HL-60 (cell line): ENCODE results near the gene CACNA1D.

Experiments
- DNase-seq, 2 experiments: peaks; one replicate each; pipeline ENCODE4 v3.0.0-alpha.2; 2010 to 2020; ENCODE audit warnings: low read depth in 1 of 2, low spot score in 1 of 2
- H3K27ac ChIP-seq: fragments of 250-450 bp; sonication (Bioruptor Pico); replicated peaks from 2 replicates; pipeline ENCODE4 v1.5.1; 2020; ENCODE audit warnings: mild to moderate bottlenecking, moderate library complexity
- H3K27me3 ChIP-seq: fragments of 250-450 bp; sonication (Bioruptor Pico); 2 replicates; pipeline ENCODE4 v1.5.1; 2021; ENCODE audit warnings: mild to moderate bottlenecking, moderate library complexity; ENCODE audit not compliant: insufficient read depth, poor library complexity, severe bottlenecking
- H3K4me3 ChIP-seq: replicated peaks from 2 replicates; pipeline ENCODE4 v1.5.1; 2011; ENCODE audit warnings: mild to moderate bottlenecking, control low read depth, low read length; ENCODE audit not compliant: insufficient read depth
- CTCF ChIP-seq: IDR thresholded peaks from one replicate; pipeline ENCODE4 v1.5.1; 2011; ENCODE audit warnings: low read length, control low read depth, inconsistent platforms; ENCODE audit not compliant: insufficient read depth
- GABPA ChIP-seq: IDR thresholded peaks from 2 replicates; pipeline ENCODE4 v1.6.1; 2012; ENCODE audit warnings: low read depth
- POLR2AphosphoS5 ChIP-seq: IDR thresholded peaks from 2 replicates; pipeline ENCODE4 v1.6.1; 2012; ENCODE audit warnings: low read depth
- SPI1 ChIP-seq: IDR thresholded peaks from 2 replicates; pipeline ENCODE4 v1.6.1; 2012; ENCODE audit warnings: low read depth, mild to moderate bottlenecking, borderline replicate concordance
- TF ChIP-seq, protein P1 (sequence below): IDR thresholded peaks from 2 replicates; pipeline ENCODE4 v1.6.1; 2012; ENCODE audit warnings: low read depth; ENCODE audit not compliant: insufficient replicate concordance

Gene CACNA1D

GRCh38 chr3:53552730-53553129 lies 58.3 kb downstream of the CACNA1D start:
- Histone ChIP-seq H3K27me3 (peaks cover 8% of the 10 kb centered on the region), H3K4me3 (no peak overlapping the region), H3K27ac (no peak overlapping the region)
- DNase-seq: no peak
- TF ChIP-seq SPI1 (no peak), POLR2AphosphoS5 (no peak), GABPA (no peak), CTCF (no peak)
- TF ChIP-seq, protein P1, sequence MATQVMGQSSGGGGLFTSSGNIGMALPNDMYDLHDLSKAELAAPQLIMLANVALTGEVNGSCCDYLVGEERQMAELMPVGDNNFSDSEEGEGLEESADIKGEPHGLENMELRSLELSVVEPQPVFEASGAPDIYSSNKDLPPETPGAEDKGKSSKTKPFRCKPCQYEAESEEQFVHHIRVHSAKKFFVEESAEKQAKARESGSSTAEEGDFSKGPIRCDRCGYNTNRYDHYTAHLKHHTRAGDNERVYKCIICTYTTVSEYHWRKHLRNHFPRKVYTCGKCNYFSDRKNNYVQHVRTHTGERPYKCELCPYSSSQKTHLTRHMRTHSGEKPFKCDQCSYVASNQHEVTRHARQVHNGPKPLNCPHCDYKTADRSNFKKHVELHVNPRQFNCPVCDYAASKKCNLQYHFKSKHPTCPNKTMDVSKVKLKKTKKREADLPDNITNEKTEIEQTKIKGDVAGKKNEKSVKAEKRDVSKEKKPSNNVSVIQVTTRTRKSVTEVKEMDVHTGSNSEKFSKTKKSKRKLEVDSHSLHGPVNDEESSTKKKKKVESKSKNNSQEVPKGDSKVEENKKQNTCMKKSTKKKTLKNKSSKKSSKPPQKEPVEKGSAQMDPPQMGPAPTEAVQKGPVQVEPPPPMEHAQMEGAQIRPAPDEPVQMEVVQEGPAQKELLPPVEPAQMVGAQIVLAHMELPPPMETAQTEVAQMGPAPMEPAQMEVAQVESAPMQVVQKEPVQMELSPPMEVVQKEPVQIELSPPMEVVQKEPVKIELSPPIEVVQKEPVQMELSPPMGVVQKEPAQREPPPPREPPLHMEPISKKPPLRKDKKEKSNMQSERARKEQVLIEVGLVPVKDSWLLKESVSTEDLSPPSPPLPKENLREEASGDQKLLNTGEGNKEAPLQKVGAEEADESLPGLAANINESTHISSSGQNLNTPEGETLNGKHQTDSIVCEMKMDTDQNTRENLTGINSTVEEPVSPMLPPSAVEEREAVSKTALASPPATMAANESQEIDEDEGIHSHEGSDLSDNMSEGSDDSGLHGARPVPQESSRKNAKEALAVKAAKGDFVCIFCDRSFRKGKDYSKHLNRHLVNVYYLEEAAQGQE: no peak

DNA sequence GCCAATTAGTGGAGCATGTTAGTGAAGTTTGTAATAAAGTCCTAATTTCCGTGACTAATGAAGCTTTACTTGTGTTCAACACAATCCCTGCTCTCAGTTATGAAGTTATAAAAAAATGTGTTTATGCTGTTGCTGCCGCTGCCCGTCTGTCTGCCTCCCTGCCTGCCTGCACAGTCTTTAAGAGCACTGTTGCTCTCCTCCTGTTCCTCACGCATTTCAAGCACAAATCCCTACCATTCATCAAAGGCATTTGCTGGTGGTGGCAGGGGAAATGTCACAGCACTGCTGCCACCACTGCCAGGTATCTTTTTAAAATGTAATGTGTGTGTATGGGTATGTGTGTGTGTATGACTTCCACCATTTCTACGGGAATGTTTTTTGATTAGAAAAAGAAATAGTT lies 58.8 kb downstream of the CACNA1D start:
- DNase-seq: no peak
- peaks cover 8% of the 10 kb centered on the region for H3K27me3 ChIP-seq
- TF ChIP-seq GABPA (no peak), POLR2AphosphoS5 (no peak), SPI1 (no peak), CTCF (no peak)
- TF ChIP-seq, protein P1: no peak
- H3K27ac ChIP-seq: no peak overlapping the region
- H3K4me3 ChIP-seq: no peak overlapping the region

GRCh38 chr3:53554559-53555067 lies 60.2 kb downstream of the CACNA1D start:
- DNase-seq: no peak
- peaks cover 5% of the 10 kb centered on the region for H3K27me3 ChIP-seq
- H3K4me3 ChIP-seq: no peak overlapping the region
- TF ChIP-seq GABPA: no peak
- no peak for TF ChIP-seq POLR2AphosphoS5
- no peak for TF ChIP-seq SPI1
- TF ChIP-seq, protein P1: no peak
- no peak for TF ChIP-seq CTCF
- no peak overlapping the region for H3K27ac ChIP-seq
